Immature natural killer cell (primary cell): ENCODE data around the gene RAD51B. TPM values are rescaled to one million over a fixed set of nuclear protein-coding genes. Genes with fewer than 3 reads are reported as not detected.
A peak's percentile ranks its signal among the peaks of the same experiment; 100 is the strongest.

Source experiments
- DNase-seq, 3 donors: peaks; one replicate each; pipeline ENCODE4 v3.0.0; 2022; ENCODE audit warnings: mixed read lengths in 1 of 3
- H3K27ac Mint-ChIP-seq, 6 donors: one replicate each; pipeline ENCODE4 v1.8.0; 2020; ENCODE audit warnings: mixed read lengths in 6 of 6, mild to moderate bottlenecking in 5 of 6, inconsistent platforms in 4 of 6, moderate library complexity in 3 of 6
- H3K27me3 Mint-ChIP-seq, 3 donors: one replicate each; pipeline ENCODE4 v1.8.0; 2020 to 2021; ENCODE audit warnings: low read depth in 3 of 3, mild to moderate bottlenecking in 3 of 3, mixed read lengths in 3 of 3, moderate library complexity in 3 of 3, inconsistent platforms in 1 of 3
- H3K36me3 Mint-ChIP-seq, 3 donors: one replicate each; pipeline ENCODE4 v1.8.0; 2020; ENCODE audit warnings: mixed read lengths in 3 of 3, inconsistent platforms in 2 of 3, mild to moderate bottlenecking in 2 of 3
- H3K4me1 Mint-ChIP-seq, 2 donors: one replicate each; pipeline ENCODE4 v1.8.0; 2020; ENCODE audit warnings: inconsistent platforms in 2 of 2, mild to moderate bottlenecking in 2 of 2, mixed read lengths in 2 of 2, moderate library complexity in 1 of 2
- H3K4me3 Mint-ChIP-seq, 5 donors: one replicate each; pipeline ENCODE4 v1.8.0; 2020; ENCODE audit warnings: mild to moderate bottlenecking in 5 of 5, mixed read lengths in 5 of 5, inconsistent platforms in 3 of 5, moderate library complexity in 3 of 5
- H3K9me3 Mint-ChIP-seq, 6 donors: one replicate each; pipeline ENCODE4 v1.8.0; 2020; ENCODE audit warnings: mild to moderate bottlenecking in 6 of 6, mixed read lengths in 6 of 6, inconsistent platforms in 4 of 6, moderate library complexity in 3 of 6
- polyA plus RNA-seq, 3 donors: library from polyadenylated mRNA; unstranded; fragments of 300-500 nt; fragmentation: Illumina TruSeq; gene quantifications; one replicate each; pipeline ENCODE4 v1.2.3, GENCODE V29; 2021

Gene RAD51B
- polyA plus RNA-seq, 3 donors from 2014 or later, result 17.6 to 20.8 (median 17.7) TPM

- peaks cover 0 to under 1% (median 0%) of the 10 kb centered on the region in 3 donors for H3K36me3 Mint-ChIP-seq
- H3K4me1 Mint-ChIP-seq, result peaks cover 27 to 40% of the 10 kb centered on the region in 2 donors
- H3K27me3 Mint-ChIP-seq, result peaks cover 0 to 2% (median 2%) of the 10 kb centered on the region in 3 donors
- no peak overlapping the region for H3K4me3 Mint-ChIP-seq
- DNase-seq, result no peak
- H3K9me3 Mint-ChIP-seq, result no peaks in the 10 kb centered on the region
- no peak overlapping the region for H3K27ac Mint-ChIP-seq
Measured at GRCh38 chr14:68366656-68367055, 547.1 kb downstream of the RAD51B start.

DNA sequence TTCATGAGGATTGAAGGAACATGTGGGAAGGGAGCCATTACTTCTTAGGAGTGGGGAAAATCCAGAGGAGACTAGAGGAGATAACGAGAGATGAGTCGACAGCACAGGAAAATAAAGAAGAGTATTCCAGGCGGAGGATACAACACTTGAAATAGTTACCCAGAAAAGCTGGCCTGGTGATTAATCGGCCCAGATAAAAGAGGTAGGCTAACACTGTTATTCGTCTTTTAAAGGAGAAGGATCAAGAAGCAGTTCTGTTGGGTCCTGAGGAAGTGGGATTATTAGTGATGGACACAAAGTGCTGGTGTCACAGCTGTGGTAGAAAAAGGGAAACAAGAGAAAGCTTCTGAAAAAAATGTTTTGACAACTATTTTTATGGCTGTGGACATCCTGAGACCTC is 548.0 kb downstream of the RAD51B start:
- Mint-ChIP-seq H3K4me1 (peaks cover 27 to 40% of the 10 kb centered on the region in 2 donors), H3K9me3 (no peaks in the 10 kb centered on the region), H3K36me3 (peaks cover 0 to 5% (median 0%) of the 10 kb centered on the region in 3 donors), H3K27me3 (peaks cover 0 to 2% (median 2%) of the 10 kb centered on the region in 3 donors), H3K4me3 (no peak overlapping the region), H3K27ac (peak overlapping the region in 3 of 6 donors; percentile 11 to 24 (median 22))
- DNase-seq, result no peak

DNA sequence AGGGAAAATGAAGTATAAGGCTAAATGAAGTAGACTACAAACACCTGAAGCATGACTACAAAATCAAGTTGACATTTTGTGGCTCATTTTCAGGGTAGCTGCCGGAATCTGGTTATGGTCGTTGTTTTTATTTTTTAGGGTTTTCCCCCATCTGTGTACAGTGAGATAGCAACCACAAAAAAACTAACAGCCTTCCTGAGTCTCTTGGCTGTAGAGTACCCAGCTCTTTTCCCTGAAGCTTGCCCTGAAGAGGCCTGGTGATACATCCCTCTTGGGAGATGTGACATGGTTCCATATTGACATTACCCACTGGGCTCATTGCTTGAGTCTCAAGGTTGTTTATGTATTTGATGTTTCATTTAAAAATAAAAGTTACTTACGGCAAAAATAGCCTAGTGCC is 549.3 kb downstream of the RAD51B start:
- Mint-ChIP-seq H3K36me3 (peaks cover 0 to 5% (median 0%) of the 10 kb centered on the region in 3 donors), H3K27ac (peak overlapping the region; percentile 3 to 84 (median 60)), H3K9me3 (no peaks in the 10 kb centered on the region), H3K27me3 (peaks cover 0 to 2% (median 2%) of the 10 kb centered on the region in 3 donors), H3K4me1 (peaks cover 25 to 44% of the 10 kb centered on the region in 2 donors), H3K4me3 (peak overlapping the region; percentile 18 to 75 (median 46))
- DNase-seq, result peak; percentile 10 to 17 (median 11)

DNA sequence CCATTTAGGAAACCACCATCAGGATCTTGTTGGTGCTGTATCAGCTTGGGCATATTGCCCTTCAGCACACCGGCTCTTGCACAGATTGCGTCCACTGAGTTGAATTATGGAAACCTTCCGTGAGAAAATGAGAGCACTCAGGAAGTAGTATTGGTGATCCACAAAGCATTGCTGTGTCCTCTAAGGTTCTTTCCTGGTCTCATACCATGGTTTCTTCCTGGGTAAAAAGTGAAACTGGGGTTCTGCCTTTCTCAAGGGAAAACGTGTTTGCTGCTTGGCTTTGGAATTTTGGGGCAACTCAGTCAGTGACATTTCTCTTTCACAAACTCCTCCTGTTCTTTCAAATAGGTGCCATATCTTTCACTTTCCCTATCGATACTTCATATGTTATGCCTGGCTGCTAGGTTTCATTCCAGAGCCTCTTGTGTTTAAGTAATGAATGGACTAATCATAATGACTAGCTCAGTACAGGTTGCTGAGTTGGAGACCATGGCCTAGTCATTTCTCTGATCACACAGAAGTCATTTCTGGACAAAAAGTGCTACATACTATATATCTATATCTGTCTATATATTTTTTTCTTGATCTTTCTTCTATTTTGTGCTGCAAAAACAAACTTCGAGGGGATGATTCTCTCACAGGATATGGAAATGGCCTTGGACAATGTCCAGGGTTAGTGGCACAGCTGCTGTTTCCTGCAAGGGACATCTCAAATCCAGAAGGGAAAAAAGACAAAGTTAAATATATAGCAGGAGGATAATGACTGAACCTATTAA is 549.9 kb downstream of the RAD51B start:
- peak overlapping the region; percentile 56 to 84 (median 76) for H3K27ac Mint-ChIP-seq
- peaks cover 0 to 2% (median 2%) of the 10 kb centered on the region in 3 donors for H3K27me3 Mint-ChIP-seq
- H3K4me1 Mint-ChIP-seq, result peaks cover 28 to 50% of the 10 kb centered on the region in 2 donors
- no peaks in the 10 kb centered on the region for H3K9me3 Mint-ChIP-seq
- no peak for DNase-seq
- H3K4me3 Mint-ChIP-seq, result peak overlapping the region; percentile 18 to 75 (median 47)
- peaks cover 0 to 5% (median 0%) of the 10 kb centered on the region in 3 donors for H3K36me3 Mint-ChIP-seq

DNA sequence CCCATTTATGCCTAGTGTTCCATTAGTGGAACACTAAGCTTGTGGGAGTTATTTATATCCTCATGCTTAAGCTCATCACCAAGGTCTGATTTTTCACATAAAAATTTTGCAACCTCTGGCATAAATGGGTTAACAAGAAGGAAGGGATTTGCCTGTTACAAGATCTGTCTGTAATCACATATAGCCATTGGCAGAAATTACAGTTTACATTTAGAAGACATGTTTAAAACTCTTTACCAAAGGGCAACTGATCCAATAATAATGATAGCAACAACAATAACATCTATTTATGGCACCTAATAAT is 550.4 kb downstream of the RAD51B start:
- H3K27ac Mint-ChIP-seq, result no peak overlapping the region
- peak overlapping the region in 1 of 5 donors; percentile 26 for H3K4me3 Mint-ChIP-seq
- peaks cover 0 to 2% (median 2%) of the 10 kb centered on the region in 3 donors for H3K27me3 Mint-ChIP-seq
- peaks cover 0 to 5% (median 0%) of the 10 kb centered on the region in 3 donors for H3K36me3 Mint-ChIP-seq
- H3K9me3 Mint-ChIP-seq, result no peaks in the 10 kb centered on the region
- DNase-seq, result no peak
- H3K4me1 Mint-ChIP-seq, result peaks cover 30 to 55% of the 10 kb centered on the region in 2 donors

- H3K4me3 Mint-ChIP-seq, result no peak overlapping the region
- H3K27me3 Mint-ChIP-seq, result peaks cover 0 to 2% (median 2%) of the 10 kb centered on the region in 3 donors
- DNase-seq, result no peak
- H3K4me1 Mint-ChIP-seq, result peaks cover 36 to 74% of the 10 kb centered on the region in 2 donors
- peaks cover 0 to 5% (median 3%) of the 10 kb centered on the region in 3 donors for H3K36me3 Mint-ChIP-seq
- H3K9me3 Mint-ChIP-seq, result no peaks in the 10 kb centered on the region
- no peak overlapping the region for H3K27ac Mint-ChIP-seq
Measured at GRCh38 chr14:68372368-68372767, 552.8 kb downstream of the RAD51B start.

- Mint-ChIP-seq H3K4me1 (peaks cover 35 to 74% of the 10 kb centered on the region in 2 donors), H3K4me3 (no peak overlapping the region)
Measured at GRCh38 chr14:68373124-68373646, 553.6 kb downstream of the RAD51B start.

DNA sequence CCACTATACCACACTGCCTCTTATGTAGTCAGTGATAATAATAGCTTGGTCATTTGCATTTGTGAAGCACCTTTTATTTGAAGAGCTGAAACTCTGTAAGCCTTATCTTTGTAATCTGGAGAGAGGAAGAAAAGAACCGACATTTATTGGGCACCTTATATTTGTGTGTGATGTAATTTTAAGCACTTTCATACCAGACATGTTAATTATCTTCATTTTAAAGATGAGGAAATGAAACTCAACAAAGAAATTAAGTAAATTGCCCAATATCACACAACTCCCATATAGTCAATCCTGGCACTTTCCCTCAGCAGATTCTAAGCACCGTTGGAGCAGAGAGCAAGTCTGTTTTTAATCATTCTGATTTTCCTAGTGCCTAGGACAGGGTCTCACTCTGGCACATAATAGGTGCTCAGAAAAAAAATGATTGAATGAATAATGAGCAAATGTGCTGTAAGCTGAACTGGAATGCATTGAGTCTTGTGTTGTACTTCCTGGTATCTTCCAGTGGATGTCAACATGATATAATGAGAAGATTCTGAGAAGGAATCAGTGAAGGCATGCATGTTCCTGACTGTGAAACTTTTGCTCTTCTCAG is 554.4 kb downstream of the RAD51B start:
- Mint-ChIP-seq H3K9me3 (no peaks in the 10 kb centered on the region), H3K27me3 (peaks cover 0 to 2% (median 0%) of the 10 kb centered on the region in 3 donors), H3K4me1 (peaks cover 29 to 74% of the 10 kb centered on the region in 2 donors), H3K27ac (peak overlapping the region in 1 of 6 donors; percentile 8), H3K4me3 (no peak overlapping the region), H3K36me3 (peaks cover 0 to 5% (median 3%) of the 10 kb centered on the region in 3 donors)
- DNase-seq, result no peak

More at GRCh38 chr14:68373124-68373646, 553.6 kb downstream of the RAD51B start:
- Mint-ChIP-seq H3K9me3 (no peaks in the 10 kb centered on the region), H3K27ac (peak overlapping the region in 1 of 6 donors; percentile 16), H3K36me3 (peaks cover 0 to 5% (median 3%) of the 10 kb centered on the region in 3 donors), H3K27me3 (peaks cover 0 to 2% (median under 1%) of the 10 kb centered on the region in 3 donors)
- DNase-seq, result no peak

GRCh38 chr14:68374682-68375081 is 555.1 kb downstream of the RAD51B start:
- Mint-ChIP-seq H3K4me1 (peaks cover 27 to 73% of the 10 kb centered on the region in 2 donors), H3K27ac (no peak overlapping the region), H3K9me3 (no peaks in the 10 kb centered on the region), H3K36me3 (peaks cover 0 to 5% (median 3%) of the 10 kb centered on the region in 3 donors), H3K27me3 (peaks cover 0 to 2% (median 0%) of the 10 kb centered on the region in 3 donors), H3K4me3 (no peak overlapping the region)
- no peak for DNase-seq

- peaks cover 0 to 2% (median 0%) of the 10 kb centered on the region in 3 donors for H3K27me3 Mint-ChIP-seq
- H3K36me3 Mint-ChIP-seq, result peaks cover 0 to 5% (median 3%) of the 10 kb centered on the region in 3 donors
- H3K27ac Mint-ChIP-seq, result no peak overlapping the region
- no peaks in the 10 kb centered on the region for H3K9me3 Mint-ChIP-seq
- H3K4me1 Mint-ChIP-seq, result peaks cover 32 to 73% of the 10 kb centered on the region in 2 donors
- DNase-seq, result no peak
- no peak overlapping the region for H3K4me3 Mint-ChIP-seq
Measured at GRCh38 chr14:68375376-68375775, 555.8 kb downstream of the RAD51B start.

GRCh38 chr14:68376067-68376779 is 556.6 kb downstream of the RAD51B start:
- Mint-ChIP-seq H3K27me3 (no peaks in the 10 kb centered on the region), H3K27ac (peak overlapping the region in 2 of 6 donors; percentile 47 to 70), H3K4me3 (peak overlapping the region in 1 of 5 donors; percentile 3), H3K36me3 (peaks cover 0 to 5% (median 3%) of the 10 kb centered on the region in 3 donors), H3K9me3 (no peaks in the 10 kb centered on the region), H3K4me1 (peaks cover 34 to 73% of the 10 kb centered on the region in 2 donors)
- DNase-seq, result no peak

DNA sequence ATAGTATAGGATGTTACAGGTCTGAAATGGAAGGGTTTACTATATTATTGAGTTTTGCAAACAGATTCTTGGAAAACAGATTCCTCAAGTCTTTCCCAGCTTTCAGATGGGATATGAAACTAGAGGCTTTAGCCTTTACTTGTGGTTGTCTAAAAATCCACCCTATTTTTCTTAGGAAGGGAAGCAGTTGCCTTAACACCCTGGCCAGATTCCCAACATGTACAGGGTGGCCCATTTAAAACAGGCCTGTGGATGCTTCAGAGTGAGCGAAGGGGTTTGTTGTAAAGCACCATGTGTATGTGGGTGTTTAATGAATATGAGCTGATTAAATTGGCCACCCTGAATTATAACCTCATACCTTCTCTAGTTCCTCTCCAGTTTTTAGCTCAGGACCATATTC is 557.4 kb downstream of the RAD51B start:
- Mint-ChIP-seq H3K27ac (peak overlapping the region in 5 of 6 donors; percentile 26 to 83 (median 67)), H3K9me3 (no peaks in the 10 kb centered on the region), H3K27me3 (no peaks in the 10 kb centered on the region), H3K36me3 (peaks cover 0 to 3% (median 1%) of the 10 kb centered on the region in 3 donors), H3K4me1 (peaks cover 34 to 73% of the 10 kb centered on the region in 2 donors), H3K4me3 (peak overlapping the region in 3 of 5 donors; percentile 8 to 44 (median 26))
- no peak for DNase-seq

DNA sequence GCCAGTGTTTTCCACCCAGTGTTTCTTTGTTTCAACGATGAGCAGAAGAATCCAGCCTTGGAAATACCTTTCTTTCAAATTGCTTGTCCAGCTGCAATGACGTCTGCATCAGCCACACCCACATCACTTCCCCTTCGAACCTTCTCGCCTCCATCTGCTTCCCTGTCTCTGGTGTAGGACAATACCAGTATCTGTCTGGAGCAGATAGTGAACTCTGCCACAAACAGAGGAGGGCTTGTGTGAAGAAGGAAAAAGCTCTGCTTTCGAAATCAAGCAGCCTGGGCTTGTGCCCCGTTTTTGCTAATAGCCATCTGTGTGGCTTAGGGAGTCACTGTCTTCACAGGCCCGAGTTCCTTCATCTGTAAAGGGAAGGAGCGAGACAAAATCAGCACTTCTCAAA is 557.9 kb downstream of the RAD51B start:
- peak overlapping the region; percentile 13 to 87 (median 57) for H3K27ac Mint-ChIP-seq
- H3K4me3 Mint-ChIP-seq, result peak overlapping the region in 4 of 5 donors; percentile 8 to 44 (median 28)
- DNase-seq, result peak in 1 of 3 donors; percentile 10
- peaks cover 0 to 3% (median 0%) of the 10 kb centered on the region in 3 donors for H3K36me3 Mint-ChIP-seq
- peaks cover 34 to 73% of the 10 kb centered on the region in 2 donors for H3K4me1 Mint-ChIP-seq
- no peaks in the 10 kb centered on the region for H3K27me3 Mint-ChIP-seq
- no peaks in the 10 kb centered on the region for H3K9me3 Mint-ChIP-seq
